Vagina (tissue), 2 donors: ENCODE data around the gene UTP25.

Experiments used
- CTCF ChIP-seq, 3 experiments: fragments of 450-650 bp in 2 of 3; fragments of 200-600 bp in 1 of 3; sonication (generic) in 1 of 3; IDR thresholded peaks; one replicate each; pipeline ENCODE4 v1.5.1; 2017 to 2019; ENCODE audit warnings: antibody characterized with exemption in 3 of 3, mild to moderate bottlenecking in 2 of 3, moderate library complexity in 2 of 3
- POLR2AphosphoS5 ChIP-seq, 2 donors: sonication (generic); formaldehyde crosslinking; IDR thresholded peaks; one replicate each; pipeline ENCODE4 v1.9.0; 2017; ENCODE audit warnings: antibody characterized with exemption in 2 of 2, mild to moderate bottlenecking in 2 of 2, low read depth in 1 of 2; ENCODE audit not compliant: insufficient read depth in 1 of 2

- TF ChIP-seq POLR2AphosphoS5 (IDR thresholded peaks at IDR 0.05; ENCODE audit: insufficient read depth in 1 of 2, low read depth in 1 of 2) = no peak
- TF ChIP-seq CTCF (IDR thresholded peaks at IDR 0.05) = no peak
Measured at GRCh38 chr1:209845408-209845725, 17.6 kb downstream of the UTP25 start.
